Fibroblast of lung (primary cell): Measurements from ENCODE around the gene ETNK2. TPM values are rescaled to one million over a fixed set of nuclear protein-coding genes. Genes with fewer than 3 reads are reported as not detected.

Source experiments
- DNase-seq, 2 donors: peaks; one replicate each; pipeline versions ENCODE4 v3.0.0 to v3.0.0-alpha.2; 2010; ENCODE audit warnings: low read depth in 2 of 2
- H2AFZ ChIP-seq: 2 replicates; pipeline ENCODE4 v1.5.1; 2012; ENCODE audit warnings: low read length, control low read depth, inconsistent platforms
- H3K27ac ChIP-seq: 2 replicates; pipeline ENCODE4 v1.5.1; 2011; ENCODE audit warnings: low read length, control low read depth; ENCODE audit not compliant: insufficient read depth
- H3K27me3 ChIP-seq: 2 replicates; pipeline ENCODE4 v1.5.1; 2011; ENCODE audit warnings: mild to moderate bottlenecking, low read length; ENCODE audit not compliant: control insufficient read depth, insufficient read depth
- H3K36me3 ChIP-seq: 2 replicates; pipeline ENCODE4 v1.5.1; 2011; ENCODE audit warnings: low read length; ENCODE audit not compliant: control insufficient read depth, insufficient read depth
- H3K4me1 ChIP-seq: 2 replicates; pipeline ENCODE4 v1.5.1; 2011; ENCODE audit warnings: low read length; ENCODE audit not compliant: control insufficient read depth, insufficient read depth; ENCODE audit errors: extremely low read depth
- H3K4me2 ChIP-seq: 2 replicates; pipeline ENCODE4 v1.5.1; 2011; ENCODE audit warnings: low read length, control low read depth; ENCODE audit not compliant: insufficient read depth; ENCODE audit errors: extremely low read depth
- H3K4me3 ChIP-seq, 4 experiments: fragments of 200-600 bp in 1 of 4; sonication (generic) in 1 of 4; replicated peaks in 1 of 4; 2 replicates each; pipeline ENCODE4 v1.5.1; 2011 to 2016; ENCODE audit warnings: low read length in 4 of 4, low read depth in 3 of 4, mild to moderate bottlenecking in 3 of 4, control low read depth in 2 of 4, inconsistent platforms in 1 of 4, mixed read lengths in 1 of 4; ENCODE audit not compliant: insufficient read depth in 1 of 4; ENCODE audit errors: control extremely low read depth in 1 of 4
- H3K79me2 ChIP-seq: 2 replicates; pipeline ENCODE4 v1.5.1; 2012; ENCODE audit warnings: mild to moderate bottlenecking, low read length, inconsistent platforms; ENCODE audit not compliant: control insufficient read depth, insufficient read depth
- H3K9ac ChIP-seq: 2 replicates; pipeline ENCODE4 v1.5.1; 2011; ENCODE audit warnings: mild to moderate bottlenecking, low read length, control low read depth; ENCODE audit not compliant: insufficient read depth
- H3K9me3 ChIP-seq: 2 replicates; pipeline ENCODE4 v1.5.1; 2012; ENCODE audit warnings: low read depth, low read length; ENCODE audit not compliant: control insufficient read depth, insufficient read depth
- H4K20me1 ChIP-seq: 2 replicates; pipeline ENCODE4 v1.5.1; 2011; ENCODE audit warnings: low read length; ENCODE audit not compliant: control insufficient read depth, insufficient read depth; ENCODE audit errors: extremely low read depth
- CTCF ChIP-seq, 2 donors: IDR thresholded peaks in 1 of 2; conservative IDR thresholded peaks in 1 of 2; 1 replicate in 1 of 2; 2 replicates in 1 of 2; pipeline ENCODE4 v1.5.1; 2011 to 2012; ENCODE audit warnings: low read length in 2 of 2, control low read depth in 1 of 2, inconsistent platforms in 1 of 2, low read depth in 1 of 2, mild to moderate bottlenecking in 1 of 2
- EZH2 ChIP-seq: IDR thresholded peaks from 2 replicates; pipeline ENCODE4 v1.5.1; 2012; ENCODE audit warnings: low read length, control low read depth, mild to moderate bottlenecking; ENCODE audit errors: missing control alignments
- polyA plus RNA-seq, 2 donors: library from polyadenylated mRNA; depleted of rRNA in 1 of 2; stranded (reverse) in 1 of 2; unstranded in 1 of 2; fragments of >200 nt; gene quantifications; 2 replicates each; pipeline ENCODE4 v1.2.1, GENCODE V29; 2011 to 2012; ENCODE audit warnings: missing spikeins in 1 of 2
- total RNA-seq: library from RNA; depleted of rRNA; stranded (reverse); fragments of >200 nt; gene quantifications from 2 replicates; pipeline ENCODE4 v1.2.1, GENCODE V29; 2014

Gene ETNK2
- total and polyA plus RNA-seq, 2 donors (not counting 1 experiment from before 2014, with no cell fraction given) = 1.7 to 4.0 TPM

GRCh38 chr1:204196068-204196795 lies 44.4 kb upstream of the ETNK2 start, which contains the start of gene KISS1:
TSS of gene KISS1 (minus strand) at chr1:204196491. CDS start at chr1:204192876, 3,615 bp downstream.
- no peak within 1 kb of the TSS for H2AFZ ChIP-seq
- no peak within 1 kb of the TSS for H3K4me3 ChIP-seq
- no peak for TF ChIP-seq CTCF (conservative IDR thresholded peaks at IDR 0.05 in 1 of 2, IDR thresholded peaks at IDR 0.05 in 1 of 2; ENCODE audit: low read depth in 1 of 2, low read length in 2 of 2)
- H3K4me2 ChIP-seq = no peak within 1 kb of the TSS
- H4K20me1 ChIP-seq = no peaks in the 10 kb centered on the region
- H3K79me2 ChIP-seq = no peaks in the 10 kb centered on the region
- DNase-seq = no peak
- H3K4me1 ChIP-seq = peaks cover 3% of the 10 kb centered on the region
- no peak within 1 kb of the TSS for H3K27ac ChIP-seq
- H3K27me3 ChIP-seq = peaks cover 9% of the 10 kb centered on the region
- H3K9ac ChIP-seq = no peak within 1 kb of the TSS
- H3K36me3 ChIP-seq = no peaks in the 10 kb centered on the region
- H3K9me3 ChIP-seq = no peaks in the 10 kb centered on the region

- TF ChIP-seq EZH2 (no peak), CTCF (conservative IDR thresholded peaks at IDR 0.05 in 1 of 2, IDR thresholded peaks at IDR 0.05 in 1 of 2; ENCODE audit: low read depth in 1 of 2, low read length in 2 of 2) (no peak)
- Histone ChIP-seq H4K20me1 (no peaks in the 10 kb centered on the region), H3K4me3 (no peak overlapping the region)
These were observed 42.9 kb upstream of the ETNK2 start for GRCh38 chr1:204194771-204195170.

GRCh38 chr1:204194080-204194479 lies 42.2 kb upstream of the ETNK2 start:
- H3K27me3 ChIP-seq = peaks cover 17% of the 10 kb centered on the region
- DNase-seq = no peak
- no peak overlapping the region for H3K9ac ChIP-seq
- H3K27ac ChIP-seq = no peak overlapping the region
- no peaks in the 10 kb centered on the region for H4K20me1 ChIP-seq
- H3K79me2 ChIP-seq = no peaks in the 10 kb centered on the region
- no peaks in the 10 kb centered on the region for H3K9me3 ChIP-seq
- H3K4me3 ChIP-seq = no peak overlapping the region
- no peak for TF ChIP-seq CTCF (conservative IDR thresholded peaks at IDR 0.05 in 1 of 2, IDR thresholded peaks at IDR 0.05 in 1 of 2; ENCODE audit: low read depth in 1 of 2, low read length in 2 of 2)
- TF ChIP-seq EZH2 = no peak
- peaks cover 3% of the 10 kb centered on the region for H3K4me1 ChIP-seq
- H2AFZ ChIP-seq = no peak overlapping the region
- H3K36me3 ChIP-seq = no peaks in the 10 kb centered on the region
- H3K4me2 ChIP-seq = no peak overlapping the region

More at GRCh38 chr1:204194771-204195170, 42.9 kb upstream of the ETNK2 start:
- H3K9ac ChIP-seq = no peak overlapping the region
- H3K4me2 ChIP-seq = no peak overlapping the region
- no peak overlapping the region for H2AFZ ChIP-seq
- no peaks in the 10 kb centered on the region for H3K9me3 ChIP-seq
- no peaks in the 10 kb centered on the region for H3K79me2 ChIP-seq
- no peak for DNase-seq
- no peak overlapping the region for H3K27ac ChIP-seq
- no peaks in the 10 kb centered on the region for H3K36me3 ChIP-seq
- peaks cover 3% of the 10 kb centered on the region for H3K4me1 ChIP-seq
- H3K27me3 ChIP-seq = peaks cover 10% of the 10 kb centered on the region
